HG03280 (cell line): ENCODE measurements around the gene SIGLEC1.

Experiments
- ATAC-seq: cut with Tn5 transposase; IDR thresholded peaks from one replicate; pipeline ENCODE4 v1.9.1; 2021; ENCODE audit warnings: mild to moderate bottlenecking, moderate library complexity; ENCODE audit not compliant: unreplicated experiment

SIGLEC1 gene

GRCh38 chr20:3702611-3703391, 9.6 kb downstream of the SIGLEC1 start:
- no peak for ATAC-seq

- no peak for ATAC-seq
These were observed 11.1 kb downstream of the SIGLEC1 start for GRCh38 chr20:3701061-3701998.

- no peak for ATAC-seq
These were observed 13.4 kb downstream of the SIGLEC1 start for GRCh38 chr20:3699037-3699436.

GRCh38 chr20:3698591-3699001, 13.8 kb downstream of the SIGLEC1 start:
- no peak for ATAC-seq

- no peak for ATAC-seq
These were observed 14.7 kb downstream of the SIGLEC1 start for GRCh38 chr20:3697588-3698305.

GRCh38 chr20:3696745-3697587, 15.4 kb downstream of the SIGLEC1 start:
- no peak for ATAC-seq

GRCh38 chr20:3696200-3696599, 16.2 kb downstream of the SIGLEC1 start:
- ATAC-seq: no peak

GRCh38 chr20:3694864-3695263, 17.5 kb downstream of the SIGLEC1 start:
- no peak for ATAC-seq

GRCh38 chr20:3693376-3693775, 19.0 kb downstream of the SIGLEC1 start:
- no peak for ATAC-seq

GRCh38 chr20:3692706-3693294, 19.6 kb downstream of the SIGLEC1 start:
- ATAC-seq: no peak

GRCh38 chr20:3691897-3692296, 20.5 kb downstream of the SIGLEC1 start:
- no peak for ATAC-seq

- ATAC-seq: no peak
These were observed 21.1 kb downstream of the SIGLEC1 start for GRCh38 chr20:3691306-3691705.

- ATAC-seq: no peak
These were observed 22.0 kb downstream of the SIGLEC1 start for GRCh38 chr20:3690413-3690812.

- ATAC-seq: no peak
These were observed 22.4 kb downstream of the SIGLEC1 start for GRCh38 chr20:3689978-3690377.

- ATAC-seq: no peak
These were observed 24.7 kb downstream of the SIGLEC1 start for GRCh38 chr20:3687655-3688054.

- ATAC-seq: no peak
These were observed 25.5 kb downstream of the SIGLEC1 start for GRCh38 chr20:3686867-3687321.

- ATAC-seq: no peak
These were observed 26.0 kb downstream of the SIGLEC1 start for GRCh38 chr20:3686421-3686820.

GRCh38 chr20:3685341-3685740, 27.1 kb downstream of the SIGLEC1 start:
- no peak for ATAC-seq

- no peak for ATAC-seq
These were observed 30.2 kb downstream of the SIGLEC1 start, which contains the start of gene ADAM33 for GRCh38 chr20:3681931-3682781. Gene ADAM33, minus strand, starts transcription at chr20:3682010. Its CDS starts 6 bp downstream, at chr20:3682004.
